Measurements from ENCODE around the gene CDK6.
"Not testable (repeated sequence)": the region's sequence is repeated elsewhere in the genome, so short reads cannot be mapped to it uniquely, and the experiment has no call there.

Gene CDK6

GRCh38 chr7:92763636-92764423 is 72.5 kb downstream of the CDK6 start:
- in situ Hi-C loops (cut with MboI; ENCODE audit: low sequenced_read_pairs), result no loop called here

GRCh38 chr7:92762851-92763250 is 73.5 kb downstream of the CDK6 start:
- in situ Hi-C loops (cut with MboI; ENCODE audit: low sequenced_read_pairs), result no loop called here

- in situ Hi-C loops (cut with MboI; ENCODE audit: low sequenced_read_pairs), result no loop called here
These were observed 74.8 kb downstream of the CDK6 start for GRCh38 chr7:92761391-92762097.

GRCh38 chr7:92758796-92759431 is 77.5 kb downstream of the CDK6 start:
- in situ Hi-C loops (cut with MboI; ENCODE audit: low sequenced_read_pairs), result no loop called here

GRCh38 chr7:92757311-92757910 is 79.0 kb downstream of the CDK6 start:
- in situ Hi-C loops (cut with MboI; ENCODE audit: low sequenced_read_pairs), result not testable (repeated sequence)

- in situ Hi-C loops (cut with MboI; ENCODE audit: low sequenced_read_pairs), result no loop called here
These were observed 80.7 kb downstream of the CDK6 start for GRCh38 chr7:92755680-92756079.

- in situ Hi-C loops (cut with MboI; ENCODE audit: low sequenced_read_pairs), result no loop called here
These were observed 81.3 kb downstream of the CDK6 start for GRCh38 chr7:92754919-92755581.

- in situ Hi-C loops (cut with MboI; ENCODE audit: low sequenced_read_pairs), result no loop called here
These were observed 82.8 kb downstream of the CDK6 start for GRCh38 chr7:92753614-92754013.

GRCh38 chr7:92751902-92752901 is 84.2 kb downstream of the CDK6 start:
- in situ Hi-C loops (cut with MboI; ENCODE audit: low sequenced_read_pairs), result no loop called here

- in situ Hi-C loops (cut with MboI; ENCODE audit: low sequenced_read_pairs), result no loop called here
These were observed 85.4 kb downstream of the CDK6 start for GRCh38 chr7:92750946-92751345.

GRCh38 chr7:92750447-92750839 is 85.9 kb downstream of the CDK6 start:
- in situ Hi-C loops (cut with MboI; ENCODE audit: low sequenced_read_pairs), result no loop called here

GRCh38 chr7:92749832-92750446 is 86.4 kb downstream of the CDK6 start:
- in situ Hi-C loops (cut with MboI; ENCODE audit: low sequenced_read_pairs), result no loop called here

GRCh38 chr7:92749327-92749755 is 87.0 kb downstream of the CDK6 start:
- in situ Hi-C loops (cut with MboI; ENCODE audit: low sequenced_read_pairs), result no loop called here

- in situ Hi-C loops (cut with MboI; ENCODE audit: low sequenced_read_pairs), result no loop called here
These were observed 87.9 kb downstream of the CDK6 start for GRCh38 chr7:92748495-92748894.

- in situ Hi-C loops (cut with MboI; ENCODE audit: low sequenced_read_pairs), result no loop called here
These were observed 89.1 kb downstream of the CDK6 start for GRCh38 chr7:92747041-92747835.

- in situ Hi-C loops (cut with MboI; ENCODE audit: low sequenced_read_pairs), result no loop called here
These were observed 91.1 kb downstream of the CDK6 start for GRCh38 chr7:92745241-92745640.

- in situ Hi-C loops (cut with MboI; ENCODE audit: low sequenced_read_pairs), result not testable (repeated sequence)
These were observed 92.2 kb downstream of the CDK6 start for GRCh38 chr7:92744180-92744579.

- in situ Hi-C loops (cut with MboI; ENCODE audit: low sequenced_read_pairs), result no loop called here
These were observed 94.2 kb downstream of the CDK6 start for GRCh38 chr7:92742186-92742585.

Data from HL-60/S4 (cell line).